Measurements from ENCODE around the gene C10orf53. TPM values are rescaled to one million over a fixed set of nuclear protein-coding genes. Genes with fewer than 3 reads are reported as not detected.

Gene C10orf53
- total RNA-seq, 1 experiment from 2014 or later, result not detected

DNA sequence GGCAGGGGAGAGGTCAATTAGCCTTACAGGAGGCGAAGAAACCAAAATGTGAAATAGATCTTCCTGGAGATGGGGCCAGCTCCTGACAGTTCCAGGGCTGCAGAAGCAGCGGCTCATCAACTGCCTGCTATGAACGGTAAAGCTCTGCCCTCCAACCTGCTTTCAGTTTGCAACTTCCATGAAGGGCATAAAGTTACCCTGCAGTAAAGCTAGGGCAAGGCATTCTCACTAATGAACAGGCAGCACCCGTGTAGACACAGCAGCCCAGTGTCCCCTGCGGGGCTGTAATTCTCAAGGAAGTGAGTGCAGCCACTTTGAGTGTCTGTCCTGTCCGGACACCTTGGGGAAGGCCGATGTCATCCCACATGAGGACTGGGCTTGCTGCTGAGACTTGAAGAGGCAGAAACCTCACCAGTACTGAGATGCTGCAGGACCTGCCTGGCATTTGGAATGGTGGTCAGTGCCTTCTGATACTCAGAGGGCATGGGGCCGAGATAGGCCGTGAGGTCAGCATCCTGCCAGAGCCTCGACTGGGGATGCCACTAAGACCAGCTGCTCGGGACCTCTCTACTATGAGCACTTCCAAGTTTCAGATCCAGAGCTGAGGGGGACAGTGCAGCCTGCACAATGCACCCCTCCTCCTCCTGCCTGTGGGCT is 26.1 kb upstream of the C10orf53 start:
- no TSS peak for BruUV-seq (replicated peaks)
- Histone ChIP-seq H3K36me3 (ENCODE audit: control insufficient read depth, insufficient read depth, low read length) (no peaks in the 10 kb centered on the region), H3K27me3 (replicated peaks; ENCODE audit: control insufficient read depth, insufficient read depth, low read length) (no peaks in the 10 kb centered on the region), H3K9me3 (peaks cover 8% of the 10 kb centered on the region; the same call in 1 of the 2 replicates), H3K4me3 (ENCODE audit: low read depth, low read length) (no peak overlapping the region), H3K4me1 (peaks cover 14% of the 10 kb centered on the region)
- CTCF ChIA-PET, result no interaction called here
- TF ChIP-seq, protein P1, sequence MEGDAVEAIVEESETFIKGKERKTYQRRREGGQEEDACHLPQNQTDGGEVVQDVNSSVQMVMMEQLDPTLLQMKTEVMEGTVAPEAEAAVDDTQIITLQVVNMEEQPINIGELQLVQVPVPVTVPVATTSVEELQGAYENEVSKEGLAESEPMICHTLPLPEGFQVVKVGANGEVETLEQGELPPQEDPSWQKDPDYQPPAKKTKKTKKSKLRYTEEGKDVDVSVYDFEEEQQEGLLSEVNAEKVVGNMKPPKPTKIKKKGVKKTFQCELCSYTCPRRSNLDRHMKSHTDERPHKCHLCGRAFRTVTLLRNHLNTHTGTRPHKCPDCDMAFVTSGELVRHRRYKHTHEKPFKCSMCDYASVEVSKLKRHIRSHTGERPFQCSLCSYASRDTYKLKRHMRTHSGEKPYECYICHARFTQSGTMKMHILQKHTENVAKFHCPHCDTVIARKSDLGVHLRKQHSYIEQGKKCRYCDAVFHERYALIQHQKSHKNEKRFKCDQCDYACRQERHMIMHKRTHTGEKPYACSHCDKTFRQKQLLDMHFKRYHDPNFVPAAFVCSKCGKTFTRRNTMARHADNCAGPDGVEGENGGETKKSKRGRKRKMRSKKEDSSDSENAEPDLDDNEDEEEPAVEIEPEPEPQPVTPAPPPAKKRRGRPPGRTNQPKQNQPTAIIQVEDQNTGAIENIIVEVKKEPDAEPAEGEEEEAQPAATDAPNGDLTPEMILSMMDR (IDR thresholded peaks at IDR 0.05; ENCODE audit: insufficient read depth in 1 of 2, low read depth in 1 of 2, low read length in 1 of 2, severe bottlenecking in 1 of 2, unreplicated experiment in 1 of 2), result no peak
- Mint-ChIP-seq H3K27ac (ENCODE audit: unreplicated experiment) (no peak overlapping the region), H3K36me3 (ENCODE audit: insufficient read depth, unreplicated experiment) (no peaks in the 10 kb centered on the region), H3K27me3 (ENCODE audit: insufficient read depth, unreplicated experiment) (peaks cover 6% of the 10 kb centered on the region), H3K4me3 (ENCODE audit: unreplicated experiment) (no peak overlapping the region), H3K9me3 (ENCODE audit: unreplicated experiment) (no peaks in the 10 kb centered on the region), H3K4me1 (ENCODE audit: low read depth, unreplicated experiment) (peaks cover 13% of the 10 kb centered on the region)
- intact Hi-C loops (cut with micrococcal nuclease; ENCODE audit: unreplicated experiment), result no loop called here
- peak in 1 of 2 experiments; percentile 30 for DNase-seq
- POLR2A ChIA-PET, result no interaction called here

DNA sequence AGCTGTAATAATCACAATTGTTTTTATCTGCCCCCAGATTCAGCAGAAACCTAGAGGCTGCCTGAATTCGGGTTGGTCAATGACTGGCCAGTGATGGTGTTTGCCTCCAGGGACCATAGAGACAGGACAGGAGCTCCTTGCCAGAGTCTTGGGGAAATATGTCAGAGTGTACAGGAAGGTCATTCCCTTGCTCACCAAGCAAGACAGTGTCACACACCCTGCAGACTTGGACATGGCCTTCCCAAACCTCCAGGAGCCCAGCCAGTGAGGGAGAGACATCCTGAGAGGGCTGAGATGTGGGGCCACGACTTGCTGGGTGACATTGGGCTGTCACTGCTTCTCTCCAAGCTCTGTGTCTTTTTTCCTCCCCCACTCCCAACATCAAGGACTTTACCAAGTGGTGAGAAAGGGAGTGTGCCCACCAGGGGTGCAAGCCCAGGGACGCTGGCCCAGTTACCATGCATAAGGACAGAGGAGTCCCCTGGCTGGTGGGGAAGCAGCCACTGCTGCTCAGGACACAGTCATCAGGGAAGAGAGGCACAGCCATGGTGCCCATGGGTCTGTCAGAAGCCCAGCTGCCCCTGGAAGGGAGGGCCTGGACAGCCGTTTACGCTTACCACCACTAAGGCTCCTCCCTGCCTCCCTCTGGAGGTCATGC is 25.3 kb upstream of the C10orf53 start:
- Histone ChIP-seq H3K36me3 (ENCODE audit: control insufficient read depth, insufficient read depth, low read length) (no peaks in the 10 kb centered on the region), H3K4me3 (ENCODE audit: low read depth, low read length) (no peak overlapping the region), H3K9me3 (peaks cover 14% of the 10 kb centered on the region; the same call in 1 of the 2 replicates), H3K4me1 (peaks cover 14% of the 10 kb centered on the region), H3K27me3 (replicated peaks; ENCODE audit: control insufficient read depth, insufficient read depth, low read length) (no peaks in the 10 kb centered on the region)
- POLR2A ChIA-PET, result no interaction called here
- intact Hi-C loops (cut with micrococcal nuclease; ENCODE audit: unreplicated experiment), result no loop called here
- no peaks in the 10 kb centered on the region for H3K36me3 Mint-ChIP-seq (ENCODE audit: insufficient read depth, unreplicated experiment)
- CTCF ChIA-PET, result no interaction called here
- peaks cover 6% of the 10 kb centered on the region for H3K27me3 Mint-ChIP-seq (ENCODE audit: insufficient read depth, unreplicated experiment)
- BruUV-seq (replicated peaks), result no TSS peak
- no peak overlapping the region for H3K4me3 Mint-ChIP-seq (ENCODE audit: unreplicated experiment)
- peaks cover 13% of the 10 kb centered on the region for H3K4me1 Mint-ChIP-seq (ENCODE audit: low read depth, unreplicated experiment)
- peak in 1 of 2 experiments; percentile 29 for DNase-seq
- no peak overlapping the region for H3K27ac Mint-ChIP-seq (ENCODE audit: unreplicated experiment)
- TF ChIP-seq, protein P1 (IDR thresholded peaks at IDR 0.05; ENCODE audit: insufficient read depth in 1 of 2, low read depth in 1 of 2, low read length in 1 of 2, severe bottlenecking in 1 of 2, unreplicated experiment in 1 of 2), result no peak
- H3K9me3 Mint-ChIP-seq (ENCODE audit: unreplicated experiment), result peaks cover 7% of the 10 kb centered on the region

DNA sequence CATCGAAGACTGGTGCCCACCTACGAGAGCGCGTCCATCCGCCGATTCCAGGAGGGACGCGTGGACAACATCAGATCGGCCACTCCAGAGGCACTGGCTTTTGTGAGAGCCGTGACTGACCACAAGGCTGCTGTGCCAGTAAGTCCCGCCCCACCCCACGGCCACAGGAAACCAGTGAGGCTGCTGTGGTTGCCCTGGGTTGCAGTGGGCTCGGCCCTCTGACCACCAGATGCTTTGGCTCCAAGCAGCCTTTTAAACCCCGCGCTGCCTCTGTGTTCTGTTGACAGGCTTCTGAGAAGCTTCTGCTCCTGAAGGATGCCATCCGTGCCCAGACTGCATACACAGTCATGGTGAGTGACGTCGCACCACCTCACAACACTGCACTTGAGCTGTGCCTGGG is 24.4 kb upstream of the C10orf53 start:
- no peak overlapping the region for H3K4me3 ChIP-seq (ENCODE audit: low read depth, low read length)
- H3K36me3 ChIP-seq (ENCODE audit: control insufficient read depth, insufficient read depth, low read length), result no peaks in the 10 kb centered on the region
- no peak overlapping the region for H3K4me3 Mint-ChIP-seq (ENCODE audit: unreplicated experiment)
- H3K9me3 ChIP-seq, result peaks cover 18% of the 10 kb centered on the region; the same call in 1 of the 2 replicates
- peaks cover 14% of the 10 kb centered on the region for H3K4me1 ChIP-seq
- ChIA-PET POLR2A (no interaction called here), CTCF (no interaction called here)
- H3K4me1 Mint-ChIP-seq (ENCODE audit: low read depth, unreplicated experiment), result peaks cover 13% of the 10 kb centered on the region
- H3K27me3 ChIP-seq (replicated peaks; ENCODE audit: control insufficient read depth, insufficient read depth, low read length), result no peaks in the 10 kb centered on the region
- TF ChIP-seq, protein P1 (IDR thresholded peaks at IDR 0.05; ENCODE audit: insufficient read depth in 1 of 2, low read depth in 1 of 2, low read length in 1 of 2, severe bottlenecking in 1 of 2, unreplicated experiment in 1 of 2), result no peak
- H3K36me3 Mint-ChIP-seq (ENCODE audit: insufficient read depth, unreplicated experiment), result no peaks in the 10 kb centered on the region
- no TSS peak for BruUV-seq (replicated peaks)
- no peak overlapping the region for H3K27ac Mint-ChIP-seq (ENCODE audit: unreplicated experiment)
- H3K9me3 Mint-ChIP-seq (ENCODE audit: unreplicated experiment), result peaks cover 17% of the 10 kb centered on the region
- peaks cover 9% of the 10 kb centered on the region for H3K27me3 Mint-ChIP-seq (ENCODE audit: insufficient read depth, unreplicated experiment)
- peak in 1 of 2 experiments; percentile 25 for DNase-seq
- intact Hi-C loops (cut with micrococcal nuclease; ENCODE audit: unreplicated experiment), result no loop called here

Measured in Caco-2 (cell line).